ENCODE results near the gene ANO4.

The ANO4 gene

GRCh38 chr12:101168001-101168400 lies 373.4 kb downstream of the ANO4 start:
- ChIA-PET POLR2A (no interaction called here), CTCF (interaction anchor here (1.2 to 2.4 kb wide), 3 partner anchors 11 to 350 kb away, joined by 3 to 7 read pairs (median 3); no protein-coding TSS in a partner anchor)

GRCh38 chr12:101172316-101172715 lies 377.7 kb downstream of the ANO4 start:
- POLR2A ChIA-PET = no interaction called here
- TF ChIP-seq, protein P1, sequence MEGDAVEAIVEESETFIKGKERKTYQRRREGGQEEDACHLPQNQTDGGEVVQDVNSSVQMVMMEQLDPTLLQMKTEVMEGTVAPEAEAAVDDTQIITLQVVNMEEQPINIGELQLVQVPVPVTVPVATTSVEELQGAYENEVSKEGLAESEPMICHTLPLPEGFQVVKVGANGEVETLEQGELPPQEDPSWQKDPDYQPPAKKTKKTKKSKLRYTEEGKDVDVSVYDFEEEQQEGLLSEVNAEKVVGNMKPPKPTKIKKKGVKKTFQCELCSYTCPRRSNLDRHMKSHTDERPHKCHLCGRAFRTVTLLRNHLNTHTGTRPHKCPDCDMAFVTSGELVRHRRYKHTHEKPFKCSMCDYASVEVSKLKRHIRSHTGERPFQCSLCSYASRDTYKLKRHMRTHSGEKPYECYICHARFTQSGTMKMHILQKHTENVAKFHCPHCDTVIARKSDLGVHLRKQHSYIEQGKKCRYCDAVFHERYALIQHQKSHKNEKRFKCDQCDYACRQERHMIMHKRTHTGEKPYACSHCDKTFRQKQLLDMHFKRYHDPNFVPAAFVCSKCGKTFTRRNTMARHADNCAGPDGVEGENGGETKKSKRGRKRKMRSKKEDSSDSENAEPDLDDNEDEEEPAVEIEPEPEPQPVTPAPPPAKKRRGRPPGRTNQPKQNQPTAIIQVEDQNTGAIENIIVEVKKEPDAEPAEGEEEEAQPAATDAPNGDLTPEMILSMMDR (IDR thresholded peaks at IDR 0.05; ENCODE audit: control extremely low read depth, extremely low read depth, low read depth, missing control alignments) = no peak
- CTCF ChIA-PET = interaction anchor here (1.2 kb wide), 1 partner anchor 767 kb away, joined by 3 read pairs; no protein-coding TSS in a partner anchor
- no peak for DNase-seq (ENCODE audit: extremely low spot score)

More at GRCh38 chr12:101168001-101168400, 373.4 kb downstream of the ANO4 start:
- DNase-seq (ENCODE audit: extremely low spot score) = no peak
- TF ChIP-seq, protein P1 (IDR thresholded peaks at IDR 0.05; ENCODE audit: control extremely low read depth, extremely low read depth, low read depth, missing control alignments) = no peak

DNA sequence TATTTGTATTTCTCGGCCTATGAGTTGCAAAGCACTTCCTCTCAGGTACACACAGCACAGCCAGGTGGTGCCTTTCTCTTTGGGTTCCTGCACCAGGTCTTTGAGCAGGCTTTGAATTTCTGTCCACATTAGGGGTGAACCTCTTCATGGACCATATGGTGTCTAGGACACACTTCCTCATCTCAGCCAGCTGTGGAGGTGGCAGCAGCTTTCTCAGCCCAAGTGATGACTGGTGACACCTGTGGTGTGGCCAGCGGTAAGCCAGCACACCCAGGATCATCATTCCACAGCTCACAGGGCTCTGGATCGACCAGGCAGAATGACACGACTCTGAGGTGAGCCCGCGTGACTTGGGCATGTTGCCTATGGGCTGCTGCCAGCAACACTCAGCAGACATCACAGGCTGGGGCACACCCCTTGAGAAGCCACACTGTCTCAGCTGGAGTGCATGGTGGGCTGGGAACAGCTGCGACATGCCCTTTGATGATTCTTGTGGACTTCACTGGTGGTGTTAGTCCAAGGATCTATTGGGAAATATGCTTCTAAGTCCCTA lies 378.7 kb downstream of the ANO4 start:
- TF ChIP-seq, protein P1 (IDR thresholded peaks at IDR 0.05; ENCODE audit: control extremely low read depth, extremely low read depth, low read depth, missing control alignments) = no peak
- no peak for DNase-seq (ENCODE audit: extremely low spot score)
- ChIA-PET POLR2A (no interaction called here), CTCF (interaction anchor here (1.2 kb wide), 1 partner anchor 768 kb away, joined by 3 read pairs; no protein-coding TSS in a partner anchor)

DNA sequence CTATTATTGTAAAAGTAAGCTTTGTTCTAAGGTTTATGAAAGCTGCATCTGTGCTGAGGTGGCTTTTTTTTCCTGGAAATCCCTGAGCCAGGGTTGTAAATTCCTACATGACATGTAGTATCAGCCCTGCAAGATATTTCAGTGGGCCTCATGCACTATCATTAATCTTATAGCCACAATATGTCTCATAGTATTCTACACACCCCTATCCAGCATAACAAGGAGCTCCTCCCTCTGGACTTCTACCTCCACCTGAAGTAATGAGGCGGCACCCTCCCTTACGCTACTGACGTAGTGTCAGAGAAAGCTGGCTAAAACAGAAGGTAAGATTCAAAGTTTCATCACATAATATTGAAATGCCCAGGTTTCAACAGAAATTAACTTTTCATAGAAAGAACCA lies 380.0 kb downstream of the ANO4 start:
- CTCF ChIA-PET = no interaction called here
- DNase-seq (ENCODE audit: extremely low spot score) = no peak
- POLR2A ChIA-PET = no interaction called here
- TF ChIP-seq, protein P1 (IDR thresholded peaks at IDR 0.05; ENCODE audit: control extremely low read depth, extremely low read depth, low read depth, missing control alignments) = no peak

Data from GM10248 (cell line).